Vagina (tissue), 2 donors: ENCODE results near the gene DNAH6.

Experiments used
- CTCF ChIP-seq, 3 experiments: fragments of 450-650 bp in 2 of 3; fragments of 200-600 bp in 1 of 3; sonication (generic) in 1 of 3; IDR thresholded peaks; one replicate each; pipeline ENCODE4 v1.5.1; 2017 to 2019; ENCODE audit warnings: antibody characterized with exemption in 3 of 3, mild to moderate bottlenecking in 2 of 3, moderate library complexity in 2 of 3
- POLR2A ChIP-seq, 2 donors: fragments of 450-650 bp; IDR thresholded peaks; one replicate each; pipeline ENCODE4 v1.6.1; 2017; ENCODE audit warnings: antibody characterized with exemption in 2 of 2, mild to moderate bottlenecking in 2 of 2, moderate library complexity in 2 of 2

DNA sequence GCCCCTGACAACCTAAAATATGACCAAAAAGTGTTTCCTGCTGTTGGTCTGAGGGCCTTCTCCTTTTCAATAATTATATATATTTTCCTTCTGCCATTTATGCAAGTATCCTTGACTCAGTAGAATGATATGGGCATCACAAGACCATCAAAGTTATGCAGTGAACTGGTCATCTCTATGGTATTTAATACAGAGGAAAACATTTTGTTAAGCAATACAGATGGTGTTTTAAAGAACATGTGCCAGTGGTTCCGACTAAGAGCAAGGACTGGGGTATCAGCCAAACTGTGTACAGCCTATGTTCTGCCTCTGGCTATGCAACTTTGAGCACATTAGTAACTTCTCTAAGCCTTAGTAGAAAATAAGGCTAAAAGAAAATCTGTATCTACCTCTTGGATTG lies 185.6 kb downstream of the DNAH6 start:
- TF ChIP-seq CTCF (IDR thresholded peaks at IDR 0.05) (no peak), POLR2A (IDR thresholded peaks at IDR 0.05) (no peak)
